BLaER1 treated with 17β-estradiol and CSF1 and Interleukin-3, amounts not matched to agents 10 nM and 100 nM (cell line): ENCODE measurements around the gene NUP133.

ENCODE experiments used
- H3K27ac ChIP-seq, 11 experiments: shearing (Covaris generic); formaldehyde crosslinking; 2 replicates each; pipeline ENCODE4 v1.8.1; 2022
- H3K27me3 ChIP-seq, 11 experiments: shearing (Covaris generic); formaldehyde crosslinking; 2 replicates each; pipeline ENCODE4 v1.8.1; 2022
- H3K36me3 ChIP-seq, 11 experiments: shearing (Covaris generic); formaldehyde crosslinking; 2 replicates each; pipeline ENCODE4 v1.8.1; 2022
- H3K4me1 ChIP-seq, 10 experiments: shearing (Covaris generic); formaldehyde crosslinking; 2 replicates each; pipeline ENCODE4 v1.8.1; 2022
- H3K4me2 ChIP-seq, 11 experiments: shearing (Covaris generic); formaldehyde crosslinking; 2 replicates each; pipeline ENCODE4 v1.8.1; 2022
- H3K4me3 ChIP-seq, 10 experiments: shearing (Covaris generic); formaldehyde crosslinking; 2 replicates each; pipeline ENCODE4 v1.8.1; 2022
- H3K9ac ChIP-seq, 11 experiments: shearing (Covaris generic); formaldehyde crosslinking; 2 replicates each; pipeline ENCODE4 v1.8.1; 2022
- H3K9me3 ChIP-seq, 11 experiments: shearing (Covaris generic); formaldehyde crosslinking; replicated peaks in 1 of 11; 2 replicates each; pipeline ENCODE4 v1.8.1; 2022
- H4K20me1 ChIP-seq, 11 experiments: shearing (Covaris generic); formaldehyde crosslinking; 2 replicates each; pipeline ENCODE4 v1.8.1; 2022
- Cebpa-rat ChIP-seq, 11 experiments: shearing (Covaris generic); IDR thresholded peaks; 2 replicates each; pipeline ENCODE4 v1.8.1; 2022

NUP133 gene

GRCh38 chr1:229466887-229467286 lies 41.3 kb downstream of the NUP133 start:
- H3K4me2 ChIP-seq = no peak overlapping the region
- no peaks in the 10 kb centered on the region for H3K4me1 ChIP-seq
- H3K27me3 ChIP-seq = no peaks in the 10 kb centered on the region
- H3K27ac ChIP-seq = no peak overlapping the region
- no peak overlapping the region for H3K4me3 ChIP-seq
- no peak for TF ChIP-seq Cebpa-rat (IDR thresholded peaks at IDR 0.05)
- H4K20me1 ChIP-seq = peaks cover 0 to 20% (median 4%) of the 10 kb centered on the region in 11 experiments; a peak in 4 of 22 replicates
- H3K9me3 ChIP-seq = no peaks in the 10 kb centered on the region
- no peak overlapping the region for H3K9ac ChIP-seq
- peaks cover 89 to 100% (median 97%) of the 10 kb centered on the region in 11 experiments for H3K36me3 ChIP-seq

GRCh38 chr1:229464672-229465071 lies 43.5 kb downstream of the NUP133 start:
- Histone ChIP-seq H3K27me3 (no peaks in the 10 kb centered on the region), H3K9me3 (no peaks in the 10 kb centered on the region)

GRCh38 chr1:229461032-229461668 lies 47.0 kb downstream of the NUP133 start:
- no peak for TF ChIP-seq Cebpa-rat (IDR thresholded peaks at IDR 0.05)

More at GRCh38 chr1:229464672-229465071, 43.5 kb downstream of the NUP133 start:
- no peak overlapping the region for H3K27ac ChIP-seq
- peaks cover 0 to 13% (median 0%) of the 10 kb centered on the region in 11 experiments; a peak in 4 of 22 replicates for H4K20me1 ChIP-seq
- no peak overlapping the region for H3K4me2 ChIP-seq
- H3K4me1 ChIP-seq = no peaks in the 10 kb centered on the region
- H3K4me3 ChIP-seq = no peak overlapping the region
- H3K9ac ChIP-seq = no peak overlapping the region
- peaks cover 93 to 100% (median 100%) of the 10 kb centered on the region in 11 experiments for H3K36me3 ChIP-seq
- TF ChIP-seq Cebpa-rat (IDR thresholded peaks at IDR 0.05) = no peak

GRCh38 chr1:229459815-229460214 lies 48.3 kb downstream of the NUP133 start:
- H3K4me1 ChIP-seq = no peaks in the 10 kb centered on the region
- H3K9ac ChIP-seq = no peak overlapping the region
- H3K9me3 ChIP-seq = no peaks in the 10 kb centered on the region
- H3K4me2 ChIP-seq = no peak overlapping the region
- H4K20me1 ChIP-seq = peaks cover 0 to 6% (median 0%) of the 10 kb centered on the region in 11 experiments; a peak in 1 of 22 replicates
- no peaks in the 10 kb centered on the region for H3K27me3 ChIP-seq
- no peak for TF ChIP-seq Cebpa-rat (IDR thresholded peaks at IDR 0.05)
- no peak overlapping the region for H3K4me3 ChIP-seq
- H3K36me3 ChIP-seq = peaks cover 89 to 100% (median 97%) of the 10 kb centered on the region in 11 experiments
- H3K27ac ChIP-seq = no peak overlapping the region

More at GRCh38 chr1:229461032-229461668, 47.0 kb downstream of the NUP133 start:
- Histone ChIP-seq H3K9me3 (no peaks in the 10 kb centered on the region), H4K20me1 (0 out of 22 replicates have a peak, but pooled peaks cover 0 to 6% (median 0%) of the 10 kb centered on the region in 11 experiments), H3K9ac (no peak overlapping the region), H3K4me1 (no peaks in the 10 kb centered on the region), H3K27ac (no peak overlapping the region), H3K4me2 (no peak overlapping the region), H3K27me3 (no peaks in the 10 kb centered on the region), H3K4me3 (no peak overlapping the region), H3K36me3 (peaks cover 94 to 100% (median 99%) of the 10 kb centered on the region in 11 experiments)

- no peak overlapping the region for H3K4me3 ChIP-seq
- H4K20me1 ChIP-seq = peaks cover 0 to 9% (median 0%) of the 10 kb centered on the region in 11 experiments; a peak in 1 of 22 replicates
- TF ChIP-seq Cebpa-rat (IDR thresholded peaks at IDR 0.05) = no peak
- no peaks in the 10 kb centered on the region for H3K9me3 ChIP-seq
- H3K27ac ChIP-seq = no peak overlapping the region
- H3K4me1 ChIP-seq = no peaks in the 10 kb centered on the region
- peaks cover 78 to 100% (median 89%) of the 10 kb centered on the region in 11 experiments for H3K36me3 ChIP-seq
- H3K27me3 ChIP-seq = no peaks in the 10 kb centered on the region
- no peak overlapping the region for H3K9ac ChIP-seq
- no peak overlapping the region for H3K4me2 ChIP-seq
Measured at GRCh38 chr1:229457436-229457835, 50.7 kb downstream of the NUP133 start.

GRCh38 chr1:229456016-229456415 lies 52.1 kb downstream of the NUP133 start:
- H4K20me1 ChIP-seq = peaks cover 0 to 9% (median 0%) of the 10 kb centered on the region in 11 experiments; a peak in 1 of 22 replicates
- H3K27ac ChIP-seq = no peak overlapping the region
- H3K27me3 ChIP-seq = no peaks in the 10 kb centered on the region
- no peaks in the 10 kb centered on the region for H3K4me1 ChIP-seq
- H3K4me3 ChIP-seq = no peak overlapping the region
- no peak overlapping the region for H3K4me2 ChIP-seq
- TF ChIP-seq Cebpa-rat (IDR thresholded peaks at IDR 0.05) = no peak
- no peak overlapping the region for H3K9ac ChIP-seq
- peaks cover 76 to 100% (median 89%) of the 10 kb centered on the region in 11 experiments for H3K36me3 ChIP-seq
- no peaks in the 10 kb centered on the region for H3K9me3 ChIP-seq

- H3K4me3 ChIP-seq = no peak overlapping the region
- TF ChIP-seq Cebpa-rat (IDR thresholded peaks at IDR 0.05) = no peak
- peaks cover 0 to 9% (median 0%) of the 10 kb centered on the region in 11 experiments; a peak in 1 of 22 replicates for H4K20me1 ChIP-seq
- H3K4me2 ChIP-seq = no peak overlapping the region
- H3K36me3 ChIP-seq = peaks cover 73 to 100% (median 86%) of the 10 kb centered on the region in 11 experiments
- no peak overlapping the region for H3K27ac ChIP-seq
- no peak overlapping the region for H3K9ac ChIP-seq
- H3K27me3 ChIP-seq = no peaks in the 10 kb centered on the region
- no peaks in the 10 kb centered on the region for H3K4me1 ChIP-seq
- no peaks in the 10 kb centered on the region for H3K9me3 ChIP-seq
Measured at GRCh38 chr1:229454056-229454455, 54.1 kb downstream of the NUP133 start.

- Histone ChIP-seq H3K9ac (no peak overlapping the region), H3K36me3 (peaks cover 72 to 100% (median 86%) of the 10 kb centered on the region in 11 experiments), H3K4me2 (no peak overlapping the region), H4K20me1 (peaks cover 0 to 9% (median 0%) of the 10 kb centered on the region in 11 experiments; a peak in 1 of 22 replicates), H3K4me1 (no peaks in the 10 kb centered on the region), H3K9me3 (no peaks in the 10 kb centered on the region), H3K27ac (no peak overlapping the region), H3K27me3 (no peaks in the 10 kb centered on the region), H3K4me3 (no peak overlapping the region)
- TF ChIP-seq Cebpa-rat (IDR thresholded peaks at IDR 0.05) = no peak
Measured at GRCh38 chr1:229452956-229453801, 55.0 kb downstream of the NUP133 start.

- H3K9ac ChIP-seq = no peak overlapping the region
- no peak overlapping the region for H3K27ac ChIP-seq
- peaks cover 76 to 100% (median 87%) of the 10 kb centered on the region in 11 experiments for H3K36me3 ChIP-seq
- H3K4me2 ChIP-seq = no peak overlapping the region
- no peak for TF ChIP-seq Cebpa-rat (IDR thresholded peaks at IDR 0.05)
- no peaks in the 10 kb centered on the region for H4K20me1 ChIP-seq
- H3K27me3 ChIP-seq = no peaks in the 10 kb centered on the region
- no peak overlapping the region for H3K4me3 ChIP-seq
- H3K9me3 ChIP-seq = no peaks in the 10 kb centered on the region
- H3K4me1 ChIP-seq = no peaks in the 10 kb centered on the region
Measured at GRCh38 chr1:229448845-229449244, 59.3 kb downstream of the NUP133 start.
